GM19324 (cell line): ENCODE measurements around the gene CREB3L2.

ENCODE experiments used
- ATAC-seq: cut with Tn5 transposase; IDR thresholded peaks from one replicate; pipeline ENCODE4 v1.9.1; 2021; ENCODE audit warnings: mild to moderate bottlenecking, moderate library complexity; ENCODE audit not compliant: unreplicated experiment, low FRiP score

CREB3L2 gene

DNA sequence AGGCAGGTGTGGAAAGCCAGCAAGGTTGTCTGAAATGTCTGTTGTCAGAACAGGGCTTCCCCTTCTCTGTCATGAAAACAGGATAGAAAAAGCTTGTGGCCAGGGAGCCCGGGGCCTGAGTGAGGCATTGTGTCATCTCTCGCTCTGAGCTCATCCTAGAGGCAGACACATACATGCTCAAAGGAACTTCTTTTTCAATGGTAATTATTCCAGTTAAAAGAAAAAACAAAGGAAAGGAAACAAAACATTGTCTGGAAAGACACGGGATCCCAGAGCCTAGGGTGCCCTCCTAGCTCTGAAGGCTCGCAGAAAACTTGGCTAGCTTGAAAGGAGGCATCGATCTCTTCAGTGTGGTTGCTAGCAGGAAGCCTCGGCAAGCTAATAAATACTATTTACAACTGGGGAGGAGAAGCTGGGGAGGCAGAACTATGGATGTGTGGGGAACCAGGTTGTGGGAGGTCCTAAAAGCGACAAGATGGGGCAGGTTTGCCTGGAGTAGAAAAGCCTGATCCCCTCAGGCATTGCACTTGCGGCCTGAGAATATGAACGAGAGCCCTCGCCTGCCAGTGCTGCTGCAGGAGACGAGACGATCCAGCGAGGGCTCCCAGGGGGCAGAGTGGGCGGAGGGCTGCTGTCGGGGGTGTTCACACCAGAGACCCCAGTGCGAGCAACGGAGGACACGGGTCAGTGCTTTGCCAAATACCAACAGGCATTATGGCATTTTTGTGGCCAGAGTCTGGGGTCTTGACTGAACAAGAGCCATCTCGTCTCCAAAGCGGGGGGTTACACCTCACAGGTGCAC, 122.3 kb downstream of the CREB3L2 start:
- ATAC-seq, result no peak

DNA sequence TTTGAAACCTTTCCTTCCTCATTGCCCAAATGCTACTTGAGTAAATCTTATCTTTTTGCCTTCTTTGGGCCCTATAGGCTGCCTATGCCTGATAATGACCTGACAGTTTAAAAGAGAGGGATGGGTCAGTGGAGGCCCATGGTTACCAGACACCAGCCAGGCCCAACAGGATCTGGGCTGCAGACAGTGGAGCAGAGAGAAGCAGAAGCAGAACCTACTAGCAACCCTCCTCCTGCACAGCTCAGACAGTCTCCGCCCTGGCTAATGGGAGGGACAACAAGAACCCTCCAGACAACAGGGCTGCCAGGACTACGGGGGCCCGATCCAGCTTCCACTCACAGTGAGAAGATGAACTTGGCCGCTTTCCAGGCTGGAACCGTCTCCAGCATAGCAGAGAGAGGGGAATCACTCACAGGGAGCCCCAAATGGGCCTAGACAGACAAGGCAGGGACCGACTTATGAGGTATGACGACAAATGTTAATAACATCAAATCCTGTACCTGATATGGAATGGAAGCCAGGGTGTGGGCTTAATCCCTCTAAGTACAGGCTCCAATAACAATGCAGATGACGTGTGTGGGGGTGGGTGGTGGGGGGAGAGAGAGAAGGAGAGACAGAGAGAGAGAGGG, 123.4 kb downstream of the CREB3L2 start:
- no peak for ATAC-seq

DNA sequence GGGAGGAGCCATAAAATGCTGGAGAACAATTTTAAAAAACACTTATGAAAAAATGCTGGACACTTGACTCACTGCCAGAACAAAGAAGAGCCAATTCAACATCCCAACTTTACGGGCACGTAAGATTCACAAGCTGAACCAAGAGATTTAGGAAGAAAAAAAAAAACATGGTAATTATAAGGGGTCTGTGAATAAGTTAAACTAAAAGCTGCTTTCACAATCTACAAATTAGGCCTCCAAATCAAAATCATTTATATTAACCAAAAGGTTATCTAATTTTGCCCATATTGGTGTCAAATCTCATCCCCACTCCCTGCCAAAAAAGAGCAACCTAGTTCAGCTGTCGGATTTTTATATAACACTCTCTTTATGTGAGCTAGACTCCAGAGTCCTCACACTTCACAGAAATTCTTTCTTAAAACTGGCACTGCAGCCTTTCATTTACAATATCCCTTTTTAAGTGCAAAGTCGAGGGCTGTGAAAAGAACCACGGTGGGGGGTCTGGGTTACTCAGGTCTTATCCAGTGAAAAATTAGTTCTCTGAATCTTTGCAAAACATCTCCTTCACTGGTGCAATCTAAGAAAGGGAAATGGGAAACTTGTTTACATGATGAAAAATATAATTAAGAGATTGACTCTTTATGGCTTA, 124.7 kb downstream of the CREB3L2 start:
- no peak for ATAC-seq

DNA sequence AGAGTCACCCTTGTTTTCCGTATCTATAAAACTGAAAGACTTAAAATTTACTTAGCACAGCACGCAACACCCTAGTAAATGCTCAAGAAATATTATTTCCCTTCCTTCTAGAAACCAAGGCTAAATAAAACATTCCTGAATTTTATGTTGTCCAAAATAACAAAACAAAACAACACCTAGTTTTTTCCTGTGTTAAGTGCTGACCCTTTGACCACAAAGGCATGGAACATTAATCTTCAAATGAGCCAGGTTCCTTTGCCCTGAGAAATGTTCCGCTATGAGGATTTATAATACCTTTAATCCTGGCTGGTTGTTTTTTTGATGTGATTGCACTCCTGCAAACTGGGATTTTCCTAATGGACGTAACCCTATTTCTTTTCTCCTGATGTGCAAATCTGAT, 126.1 kb downstream of the CREB3L2 start:
- ATAC-seq, result no peak

DNA sequence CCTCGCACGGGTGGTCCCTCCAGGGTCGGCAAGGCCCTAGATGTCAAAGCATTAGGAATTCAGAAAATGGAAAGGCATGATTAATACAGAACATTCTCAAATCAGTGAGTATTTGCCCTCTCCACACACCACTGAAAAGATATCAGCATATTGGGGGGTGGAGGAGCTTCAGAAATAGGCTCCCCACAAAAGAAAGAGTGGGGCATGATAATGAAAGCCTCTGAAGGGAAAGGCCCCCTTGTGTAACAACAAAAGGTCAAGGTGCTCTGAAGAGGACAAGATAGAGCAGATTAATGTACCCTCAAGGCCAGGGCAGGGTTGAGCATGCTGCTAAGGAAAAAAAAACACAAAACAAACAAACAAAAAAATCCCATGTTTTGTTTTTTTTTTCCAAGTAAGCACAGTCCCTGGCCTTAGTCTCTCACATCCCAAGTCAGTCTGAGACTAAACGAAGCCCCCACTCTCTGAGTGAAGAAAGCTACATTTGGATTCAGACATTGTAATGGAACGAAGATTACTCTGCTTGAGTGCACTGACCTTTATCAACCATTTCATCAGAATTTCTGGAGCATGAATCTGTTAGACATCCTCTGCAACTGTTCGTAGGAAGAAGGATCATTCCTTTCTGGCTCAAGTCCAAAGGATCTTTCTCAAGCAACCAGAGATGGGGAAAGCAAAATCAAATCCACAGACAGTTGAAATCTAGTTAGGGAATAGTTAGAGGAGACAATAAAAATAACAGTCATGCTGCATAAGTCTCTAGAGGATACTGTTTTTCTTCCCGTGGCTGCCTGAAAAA, 127.7 kb downstream of the CREB3L2 start:
- no peak for ATAC-seq

DNA sequence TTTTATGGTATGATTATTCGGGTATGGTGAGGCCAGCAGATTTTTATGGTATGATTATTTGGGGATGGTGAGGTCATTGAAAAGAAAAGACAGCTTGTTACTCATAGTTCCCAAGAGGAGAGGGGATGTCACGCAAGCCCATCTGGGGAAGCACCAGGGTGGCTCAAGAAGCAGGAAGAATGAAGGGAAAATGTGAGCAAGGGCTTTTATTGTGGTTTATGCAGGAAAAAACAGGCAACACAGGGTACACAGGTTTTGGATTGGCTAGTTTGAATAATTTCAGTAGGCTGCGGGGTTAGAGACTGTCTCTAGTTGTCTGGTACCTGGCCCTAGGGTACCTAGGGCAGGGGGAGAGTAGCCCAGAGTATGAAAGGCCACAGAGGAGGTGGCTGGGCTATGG, 128.4 kb downstream of the CREB3L2 start:
- ATAC-seq, result no peak

DNA sequence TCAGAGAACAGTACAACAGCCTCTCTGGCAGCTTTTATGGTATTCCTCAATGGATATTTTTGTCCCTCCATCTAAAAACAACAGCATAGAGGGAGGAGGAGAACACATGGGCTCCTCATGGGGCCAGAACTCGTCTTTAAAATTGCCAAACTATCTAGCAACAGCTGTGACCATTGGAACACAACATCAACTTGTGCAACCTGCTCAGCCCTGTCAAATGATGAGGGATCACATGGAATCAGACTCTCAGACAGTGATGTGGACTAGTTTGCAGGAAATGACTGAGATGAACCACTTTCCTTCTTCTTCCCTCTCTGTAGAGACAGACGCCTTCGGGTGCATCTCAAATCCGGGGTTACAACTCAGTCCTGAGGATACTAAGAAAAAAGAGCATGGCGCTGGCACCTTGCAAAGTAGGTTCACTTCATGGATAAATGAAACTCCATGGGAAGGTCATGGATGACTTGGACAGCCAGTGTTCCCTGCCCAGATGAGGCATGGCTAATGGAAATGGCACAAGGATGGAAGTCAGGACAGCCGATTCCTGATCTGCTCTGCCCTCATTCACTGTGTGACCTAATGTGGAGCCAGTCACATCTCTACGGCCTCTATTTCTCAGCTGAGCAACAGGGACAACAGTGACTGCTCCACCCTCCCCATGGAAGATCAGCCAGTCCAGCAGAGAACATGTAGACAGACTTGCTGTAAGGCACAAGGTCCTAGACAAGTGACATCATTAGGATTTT, 130.5 kb downstream of the CREB3L2 start:
- ATAC-seq, result no peak

DNA sequence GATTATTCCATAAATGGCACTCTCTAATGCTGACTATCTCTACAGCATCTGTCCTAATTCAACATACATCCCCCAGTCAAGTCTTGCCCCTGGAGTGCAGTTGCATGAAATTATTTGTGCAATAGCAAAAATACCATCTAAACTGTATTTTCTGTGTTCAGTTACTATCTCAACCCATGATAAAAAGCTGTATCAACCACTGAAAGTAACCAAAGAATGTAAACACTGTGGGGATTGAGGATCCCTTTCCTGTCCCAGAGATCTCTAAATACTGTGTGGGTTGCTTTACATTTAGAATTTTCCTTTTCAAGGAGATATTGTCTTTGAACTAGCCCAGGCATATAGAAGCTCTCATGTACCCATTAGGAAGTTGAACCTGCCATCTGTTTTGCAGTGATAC, 131.2 kb downstream of the CREB3L2 start:
- ATAC-seq, result no peak

DNA sequence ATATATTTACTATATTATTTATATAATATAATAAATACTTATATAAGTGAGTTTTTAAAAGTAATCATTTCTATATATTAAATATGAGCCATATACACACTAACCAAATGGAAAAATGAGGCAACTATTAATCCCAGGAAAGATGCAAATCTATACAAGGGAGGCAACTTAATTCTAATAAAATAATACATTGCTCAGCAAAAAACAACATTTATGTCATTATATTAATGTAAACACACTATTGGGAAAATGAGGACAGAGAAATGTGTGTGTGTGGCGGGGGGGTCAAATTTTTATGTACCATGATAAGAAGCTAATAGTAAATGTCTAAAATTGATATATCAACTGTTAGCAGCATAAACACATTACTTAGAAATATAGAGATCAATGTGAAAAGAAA, 131.8 kb downstream of the CREB3L2 start:
- no peak for ATAC-seq

DNA sequence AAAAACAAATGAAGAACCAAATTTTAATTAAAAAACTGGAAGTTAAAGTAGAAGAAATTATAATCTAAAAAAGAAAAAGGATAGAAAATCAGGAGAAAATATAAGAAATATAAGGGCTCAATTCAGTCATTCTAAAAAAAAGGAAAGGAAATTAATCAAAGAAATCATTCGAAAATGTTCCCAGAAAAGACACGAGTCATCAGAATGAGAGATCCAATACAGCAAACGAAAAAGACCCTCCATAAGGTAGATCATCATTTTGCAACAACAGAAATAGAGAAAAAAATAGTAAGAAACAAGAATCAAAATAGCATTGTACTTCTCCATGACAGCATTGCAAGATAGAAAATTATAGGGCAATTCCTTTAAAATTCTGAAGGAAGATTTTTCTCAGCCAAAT, 132.6 kb downstream of the CREB3L2 start:
- ATAC-seq, result no peak

DNA sequence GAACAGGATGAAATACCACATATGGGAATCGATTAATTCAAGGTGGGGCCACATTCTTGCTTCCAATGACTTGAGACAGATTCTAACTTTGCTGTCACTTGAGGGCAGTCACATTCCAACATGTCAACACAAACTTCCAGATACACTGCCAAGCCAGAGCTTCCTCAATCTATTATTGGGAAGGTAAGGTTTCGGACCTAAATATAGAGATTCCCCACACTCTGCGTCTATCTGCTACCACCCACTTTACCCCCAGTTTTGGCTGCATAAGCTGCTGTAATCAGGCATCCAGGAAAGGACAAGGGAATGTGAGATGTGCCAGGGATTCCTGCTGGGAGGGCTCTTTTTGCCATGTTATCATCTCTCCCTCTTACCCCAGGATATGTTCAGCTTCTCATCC, 134.6 kb downstream of the CREB3L2 start:
- ATAC-seq, result no peak

DNA sequence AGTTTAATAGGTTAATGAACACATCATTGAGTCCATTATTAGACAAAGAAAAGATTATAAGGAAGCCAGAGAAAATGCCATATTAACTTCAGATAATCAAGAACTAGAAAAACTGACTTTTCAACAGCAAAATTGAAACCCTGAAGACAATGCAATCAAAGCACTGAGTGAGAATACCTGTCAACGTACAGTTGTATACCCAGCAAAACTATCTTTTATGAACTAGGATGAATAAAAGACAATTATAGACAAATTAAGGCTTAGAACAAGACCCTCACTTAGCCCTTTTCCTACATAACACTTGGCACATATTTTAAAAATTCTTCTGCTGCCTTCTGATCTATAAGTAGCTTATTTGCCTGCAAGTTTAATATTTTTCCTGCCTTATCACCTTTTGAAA, 136.1 kb downstream of the CREB3L2 start:
- no peak for ATAC-seq

DNA sequence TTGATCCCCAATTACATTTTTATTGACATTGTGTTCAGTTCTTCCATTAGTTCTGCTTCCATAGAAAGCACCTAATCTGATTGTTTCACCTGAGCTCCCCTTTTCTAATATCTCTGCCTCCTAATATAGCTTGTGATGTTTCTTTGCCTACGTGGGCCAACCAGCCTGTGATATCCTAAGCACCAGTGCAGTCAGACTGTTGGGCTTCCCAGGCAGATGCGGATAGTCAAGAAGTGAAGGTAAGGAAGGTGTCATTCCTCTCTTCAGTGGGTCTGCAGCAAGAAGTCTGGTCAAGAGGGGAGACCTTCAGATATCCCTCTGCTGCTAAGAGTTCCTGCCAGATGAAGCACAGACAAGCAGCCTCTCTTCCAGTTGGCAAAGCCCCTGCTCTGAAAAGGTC, 138.9 kb downstream of the CREB3L2 start:
- ATAC-seq, result no peak

DNA sequence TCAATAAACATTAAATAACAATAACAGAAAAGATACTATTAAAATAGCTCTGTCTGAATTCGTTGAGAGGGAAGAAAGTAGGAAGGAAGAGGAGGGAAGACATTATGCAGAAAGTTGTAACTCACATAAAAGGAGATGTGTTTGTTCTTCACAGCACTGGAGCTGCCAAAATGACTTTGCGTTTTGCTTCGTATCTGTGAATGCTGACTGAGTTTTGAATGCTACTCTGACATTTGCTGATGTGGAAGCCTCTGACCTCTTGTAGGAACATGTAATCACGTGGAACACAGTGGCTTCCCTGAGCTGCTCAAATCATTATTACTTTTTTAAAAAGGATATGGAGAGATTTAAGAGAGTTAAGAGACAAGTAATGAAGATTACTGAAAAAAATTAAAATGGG, 139.5 kb downstream of the CREB3L2 start:
- ATAC-seq, result no peak

DNA sequence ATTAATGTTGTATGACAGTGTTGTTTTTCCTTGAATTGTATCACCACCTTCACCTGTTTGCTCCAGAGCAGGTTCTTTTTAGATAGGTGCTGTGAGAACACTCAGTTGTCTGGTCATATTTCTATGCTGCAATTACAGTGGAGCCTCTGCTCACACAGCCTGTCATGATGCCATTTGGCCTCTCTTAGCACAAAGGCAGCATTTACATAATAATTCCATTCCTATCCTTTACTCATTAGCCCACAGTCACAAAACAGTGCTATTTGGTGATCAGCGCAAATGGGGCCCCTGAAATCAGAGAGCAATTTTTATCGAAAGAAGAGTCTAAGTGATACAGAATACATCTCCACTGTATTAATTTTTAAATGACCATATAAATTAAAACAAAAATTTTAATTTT, 141.3 kb downstream of the CREB3L2 start:
- no peak for ATAC-seq

DNA sequence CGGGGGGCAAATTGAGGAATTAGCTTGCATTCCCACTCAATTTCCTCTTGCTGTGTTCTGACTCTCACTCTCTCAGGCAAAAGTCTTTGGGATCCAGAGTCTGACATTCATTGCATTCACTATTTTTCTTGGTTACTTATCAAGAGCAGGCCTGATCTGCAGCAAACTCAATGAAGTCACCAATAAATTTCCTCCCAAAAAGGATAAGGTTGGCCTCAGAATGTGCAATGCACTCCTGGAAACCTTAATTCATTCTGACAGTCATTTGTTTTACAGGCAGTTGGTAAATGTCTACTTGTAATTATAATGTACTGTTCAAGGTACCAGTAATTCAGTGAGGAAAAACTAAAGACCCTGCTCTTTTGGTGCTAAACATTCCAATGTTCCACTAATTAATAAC, 148.8 kb downstream of the CREB3L2 start:
- no peak for ATAC-seq

DNA sequence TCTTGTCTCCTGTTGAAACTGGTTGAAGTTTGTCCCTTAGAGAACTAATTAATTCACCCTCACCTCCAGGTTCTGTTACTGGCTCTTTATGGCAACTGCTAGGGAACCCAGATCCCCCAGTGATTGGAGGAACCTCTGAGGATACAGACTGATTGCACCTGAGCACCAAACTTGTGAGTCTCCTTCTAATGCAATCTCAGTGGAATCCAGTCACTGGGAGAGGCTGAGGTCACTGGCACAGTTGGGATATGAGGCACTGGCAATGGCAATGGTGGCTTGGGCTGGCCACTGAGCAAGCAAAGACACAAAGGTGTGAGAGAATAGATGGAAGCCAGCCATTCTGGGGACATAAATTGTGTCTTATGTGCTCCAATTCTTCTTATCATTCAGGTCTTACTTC, 149.8 kb downstream of the CREB3L2 start:
- ATAC-seq, result no peak

DNA sequence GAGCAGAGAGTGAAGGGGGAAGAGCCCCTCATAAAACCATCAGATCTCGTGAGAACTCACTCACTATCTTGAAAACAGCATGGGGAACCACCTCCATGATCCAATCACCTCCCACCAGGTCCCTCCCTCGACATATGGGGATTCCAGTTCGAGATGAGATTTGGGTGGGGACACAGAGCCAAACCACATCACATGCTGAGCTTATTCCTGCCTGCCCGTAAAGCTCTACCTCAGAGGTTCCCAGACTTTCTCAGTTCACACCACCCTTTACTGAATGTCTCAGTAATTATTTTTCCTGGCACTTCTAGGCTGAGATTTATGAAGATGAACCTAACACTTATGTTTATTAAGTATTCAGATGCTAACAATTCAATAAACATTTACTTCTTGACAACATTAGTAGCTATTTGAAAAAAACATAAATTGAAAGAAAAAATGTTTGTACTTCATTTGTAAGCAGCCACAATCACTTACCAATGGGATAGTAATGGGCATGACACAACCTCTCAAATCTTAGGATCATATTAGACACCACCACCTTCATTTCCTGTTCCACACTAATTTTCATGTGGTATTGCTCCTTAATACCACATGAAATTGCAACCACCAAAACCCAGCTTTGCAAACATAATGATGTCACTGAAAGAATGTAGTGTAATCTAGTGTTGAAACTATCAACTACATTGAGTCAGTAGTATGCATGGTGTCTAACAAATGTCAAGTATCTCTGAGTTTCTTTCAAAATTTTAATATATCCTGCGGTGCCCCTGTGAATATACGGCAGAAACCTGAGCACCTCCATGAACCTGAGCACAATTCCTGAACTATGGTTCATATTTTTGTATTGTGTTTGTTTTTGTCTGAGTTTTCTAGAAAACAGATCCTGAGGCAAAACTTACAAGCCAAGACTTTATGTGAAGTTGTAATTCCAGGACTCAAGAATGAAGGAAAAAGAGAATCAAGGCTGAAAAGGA, 150.6 kb downstream of the CREB3L2 start:
- no peak for ATAC-seq

DNA sequence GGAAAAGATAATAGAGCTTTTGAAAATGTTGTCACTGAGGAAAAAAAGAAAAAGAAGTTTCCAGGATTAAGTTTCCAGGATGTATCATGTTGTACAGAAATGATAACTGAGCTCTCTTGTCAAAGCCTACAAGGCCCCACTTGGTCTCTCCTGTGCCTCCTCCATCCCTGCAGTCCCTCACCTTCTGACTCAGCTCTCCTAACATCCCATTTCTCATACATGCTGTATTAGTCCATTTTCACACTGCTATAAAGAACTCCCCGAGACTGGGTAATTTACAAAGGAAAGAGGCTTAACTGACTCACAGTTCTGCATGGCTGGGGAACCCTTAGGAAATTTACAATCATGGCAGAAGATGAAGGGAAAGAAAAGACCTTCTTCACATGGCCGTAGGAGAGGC, 151.3 kb downstream of the CREB3L2 start:
- no peak for ATAC-seq
